ENCODE data around the gene AIMP2. TPM values are rescaled to one million over a fixed set of nuclear protein-coding genes. Genes with fewer than 3 reads are reported as not detected.
A peak's percentile ranks its signal among the peaks of the same experiment; 100 is the strongest.
"Not testable (repeated sequence)": the region's sequence is repeated elsewhere in the genome, so short reads cannot be mapped to it uniquely, and the experiment has no call there.

Gene AIMP2
- 65.1 and 73.8 TPM in 2 replicates for total RNA-seq (2021)
- Bru-seq, nascent RNA = percentile 86 among the genes with signal in this experiment
- percentile 75 among the genes with signal in this experiment for BruChase-seq, experiment 1, labeled RNA remaining after a 2-hour chase
- percentile 91 among the genes with signal in this experiment for BruChase-seq, experiment 2, labeled RNA remaining after a 6-hour chase
- long read RNA-seq, transcript AIMP2-202 (3 exons, 860 nt) = minor isoform, 5 of 159 reads
- long read RNA-seq, transcript AIMP2-201 (4 exons, 1,225 nt) = major isoform, 133 of 159 reads
- long read RNA-seq, partial matches to known transcripts = 0 of 159 reads
- long read RNA-seq, other reads (novel, unspliced or antisense) = 21 of 159 reads

- Histone ChIP-seq H3K79me2 (ENCODE audit: low read depth) (peaks cover 72% of the 10 kb centered on the region), H3K4me2 (peak within 1 kb of the TSS; percentile 98), H3K4me1 (replicated peaks; ENCODE audit: insufficient read depth) (peaks cover 19% of the 10 kb centered on the region), H3K27me3 (ENCODE audit: insufficient read depth, low read depth) (no peaks in the 10 kb centered on the region), H3K4me3 (peak within 1 kb of the TSS; percentile 100), H3K9me2 (ENCODE audit: insufficient read depth) (no peaks in the 10 kb centered on the region), H3K9me3 (ENCODE audit: insufficient read depth, low read depth) (no peaks in the 10 kb centered on the region), H4K20me1 (ENCODE audit: insufficient read depth) (no peaks in the 10 kb centered on the region), H3K27ac (peak within 1 kb of the TSS; percentile 85), H3F3A (ENCODE audit: insufficient read depth, low read depth) (peaks cover 17% of the 10 kb centered on the region), H2AFZ (peak within 1 kb of the TSS; percentile 99), H3K36me3 (ENCODE audit: low read depth) (peaks cover 29% of the 10 kb centered on the region; the same call in 1 of the 2 replicates)
- POLR2A ChIA-PET (ENCODE audit: unreplicated experiment) = interaction anchor here (0.5 to 0.9 kb wide), 11 partner anchors 12 to 832 kb away, joined by 3 to 14 read pairs (median 6); partner anchors contain the start of gene RNF216
- intact Hi-C loops (cut with micrococcal nuclease; ENCODE audit: unreplicated experiment) = loop anchor here (1.0 to 5.0 kb wide), 2 partner anchors 14 to 428 kb away; no protein-coding TSS in a partner anchor
- CTCF ChIA-PET = interaction anchor here (0.7 kb wide), 1 partner anchor 47 kb away, joined by 4 read pairs; no protein-coding TSS in a partner anchor
- TF ChIP-seq EZH2 (IDR thresholded peaks at IDR 0.05; ENCODE audit: low read depth) = no peak
- TSS peak; percentile 70 for BruUV-seq (replicated peaks)
- peak; percentile 98 to 99 for DNase-seq
Measured at GRCh38 chr7:6008668-6009611, at the start of gene AIMP2, which contains the start of gene PMS2. Gene AIMP2, plus strand, starts transcription at chr7:6009272. Its CDS starts 92 bp downstream, at chr7:6009364. Gene PMS2, minus strand, starts transcription at chr7:6009049. Its CDS starts 30 bp downstream, at chr7:6009019.

DNA sequence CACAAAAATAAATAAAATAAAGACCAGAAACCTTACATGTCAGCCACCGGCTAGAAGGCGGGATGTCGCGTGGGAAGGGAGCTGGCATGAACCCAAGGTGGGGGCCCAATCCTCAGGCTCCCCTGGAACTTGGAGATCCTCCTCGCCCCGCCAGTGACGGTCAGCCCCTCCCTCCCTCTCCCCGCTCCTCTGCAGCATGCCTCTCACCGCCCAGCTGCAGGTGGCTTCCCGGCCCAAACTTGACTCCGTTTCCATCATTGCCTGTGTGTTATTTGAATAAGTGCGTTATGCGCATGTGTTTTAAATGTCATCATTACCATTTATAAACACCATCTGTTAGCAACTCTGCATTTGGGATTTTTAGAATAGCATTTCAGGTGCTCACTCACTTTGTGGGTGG is 45.9 kb upstream of the AIMP2 start:
- H3K9me2 ChIP-seq (ENCODE audit: insufficient read depth); POLR2A ChIA-PET (ENCODE audit: unreplicated experiment); H3K27me3 ChIP-seq (ENCODE audit: insufficient read depth, low read depth); DNase-seq; H4K20me1 ChIP-seq (ENCODE audit: insufficient read depth); H3K9me3 ChIP-seq (ENCODE audit: insufficient read depth, low read depth); intact Hi-C loops (cut with micrococcal nuclease; ENCODE audit: unreplicated experiment); CTCF ChIA-PET; H3F3A ChIP-seq (ENCODE audit: insufficient read depth, low read depth); H2AFZ ChIP-seq; BruUV-seq (replicated peaks); H3K79me2 ChIP-seq (ENCODE audit: low read depth); H3K27ac ChIP-seq; H3K4me2 ChIP-seq; H3K36me3 ChIP-seq (ENCODE audit: low read depth); H3K4me3 ChIP-seq; H3K4me1 ChIP-seq (replicated peaks; ENCODE audit: insufficient read depth): not testable (repeated sequence)

GRCh38 chr7:5963810-5964209 is 45.3 kb upstream of the AIMP2 start:
- intact Hi-C loops (cut with micrococcal nuclease; ENCODE audit: unreplicated experiment); CTCF ChIA-PET: not testable (repeated sequence)

DNA sequence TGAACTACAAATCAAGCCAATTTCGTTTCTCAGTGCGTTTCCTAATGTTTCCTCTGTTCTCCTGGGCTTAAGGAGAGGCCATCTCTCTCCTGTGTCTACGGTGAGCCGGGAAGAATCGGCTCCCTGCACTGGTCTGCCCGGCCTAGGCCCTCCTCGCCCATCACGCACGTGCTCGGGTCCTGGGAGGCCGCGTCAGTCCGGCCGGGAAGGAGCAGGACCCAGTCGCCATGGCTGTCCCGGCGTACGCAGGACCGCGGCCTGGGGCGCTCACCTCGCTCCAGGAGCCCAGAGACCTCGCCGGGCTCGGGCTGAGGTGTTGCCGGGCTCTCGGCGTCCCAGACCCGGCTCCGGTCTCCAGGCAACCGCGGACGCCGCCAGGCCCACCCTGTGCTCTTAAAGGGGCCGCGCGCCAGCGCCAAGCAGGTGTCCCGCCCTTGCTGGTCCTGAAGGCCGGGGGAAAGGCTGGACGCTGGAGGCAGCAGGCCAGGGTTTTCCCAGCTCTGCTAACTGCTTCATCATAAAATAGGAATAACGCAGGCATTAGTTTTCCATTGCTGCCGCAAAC is 38.6 kb upstream of the AIMP2 start, which contains the start of gene RSPH10B:
TSS of gene RSPH10B (minus strand) at position 343 of the 565 bp plus-strand sequence. CDS start 3,573 bp downstream, outside the sequence.
- H3K9me2 ChIP-seq (ENCODE audit: insufficient read depth); H3K4me2 ChIP-seq; H3F3A ChIP-seq (ENCODE audit: insufficient read depth, low read depth); DNase-seq; BruUV-seq (replicated peaks); H3K4me3 ChIP-seq; H2AFZ ChIP-seq; H3K36me3 ChIP-seq (ENCODE audit: low read depth); POLR2A ChIA-PET (ENCODE audit: unreplicated experiment); H3K27me3 ChIP-seq (ENCODE audit: insufficient read depth, low read depth); H4K20me1 ChIP-seq (ENCODE audit: insufficient read depth); H3K9me3 ChIP-seq (ENCODE audit: insufficient read depth, low read depth); H3K79me2 ChIP-seq (ENCODE audit: low read depth); CTCF ChIA-PET; H3K4me1 ChIP-seq (replicated peaks; ENCODE audit: insufficient read depth); H3K27ac ChIP-seq; intact Hi-C loops (cut with micrococcal nuclease; ENCODE audit: unreplicated experiment): not testable (repeated sequence)

More at GRCh38 chr7:5963810-5964209, 45.3 kb upstream of the AIMP2 start:
- H3K27ac ChIP-seq; H3K4me3 ChIP-seq; H3K36me3 ChIP-seq (ENCODE audit: low read depth); H2AFZ ChIP-seq; H3K9me2 ChIP-seq (ENCODE audit: insufficient read depth); DNase-seq; H3K9me3 ChIP-seq (ENCODE audit: insufficient read depth, low read depth); H3K79me2 ChIP-seq (ENCODE audit: low read depth); H3K4me1 ChIP-seq (replicated peaks; ENCODE audit: insufficient read depth); POLR2A ChIA-PET (ENCODE audit: unreplicated experiment); H3F3A ChIP-seq (ENCODE audit: insufficient read depth, low read depth); BruUV-seq (replicated peaks); H3K4me2 ChIP-seq; H4K20me1 ChIP-seq (ENCODE audit: insufficient read depth); H3K27me3 ChIP-seq (ENCODE audit: insufficient read depth, low read depth): not testable (repeated sequence)

GRCh38 chr7:5973580-5973979 is 35.5 kb upstream of the AIMP2 start:
- H3K27me3 ChIP-seq (ENCODE audit: insufficient read depth, low read depth); POLR2A ChIA-PET (ENCODE audit: unreplicated experiment); H3K9me2 ChIP-seq (ENCODE audit: insufficient read depth); DNase-seq; H3K27ac ChIP-seq; H3K4me3 ChIP-seq; H4K20me1 ChIP-seq (ENCODE audit: insufficient read depth); intact Hi-C loops (cut with micrococcal nuclease; ENCODE audit: unreplicated experiment); BruUV-seq (replicated peaks); H3F3A ChIP-seq (ENCODE audit: insufficient read depth, low read depth); H3K4me2 ChIP-seq; H3K9me3 ChIP-seq (ENCODE audit: insufficient read depth, low read depth); H3K79me2 ChIP-seq (ENCODE audit: low read depth); H2AFZ ChIP-seq; CTCF ChIA-PET; H3K4me1 ChIP-seq (replicated peaks; ENCODE audit: insufficient read depth); H3K36me3 ChIP-seq (ENCODE audit: low read depth): not testable (repeated sequence)

DNA sequence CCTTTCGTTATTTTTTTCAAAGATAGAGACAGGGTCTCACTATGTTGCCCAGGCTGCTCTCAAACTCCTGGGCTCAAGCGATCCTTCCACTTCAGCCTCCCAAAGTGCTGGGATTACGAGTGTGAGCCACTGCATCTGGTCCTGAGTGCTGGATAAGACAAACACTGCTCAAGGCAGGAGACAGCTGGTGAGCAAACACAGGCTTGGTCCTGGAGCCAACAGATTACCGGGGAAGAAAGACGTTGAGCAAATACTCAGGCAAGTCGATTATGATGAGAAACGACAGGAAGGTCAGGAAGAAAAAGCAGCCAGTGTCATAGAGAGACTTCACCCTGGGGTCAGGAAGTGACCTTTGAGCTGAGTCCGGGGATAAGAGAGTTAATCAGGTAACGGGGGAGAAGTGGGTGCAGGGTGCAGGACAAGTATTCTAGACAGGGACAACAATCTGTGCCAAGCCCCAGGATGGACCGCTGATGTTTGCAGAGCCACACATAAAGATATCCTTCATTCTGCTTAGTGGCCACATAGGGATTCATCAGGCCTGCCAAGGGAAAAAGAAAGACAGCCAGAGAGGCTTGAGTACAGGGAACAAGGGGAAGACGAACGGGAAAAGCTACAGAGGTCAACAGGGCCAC is 29.3 kb upstream of the AIMP2 start:
- H3K4me1 ChIP-seq (replicated peaks; ENCODE audit: insufficient read depth); H3K9me3 ChIP-seq (ENCODE audit: insufficient read depth, low read depth); H3K36me3 ChIP-seq (ENCODE audit: low read depth); BruUV-seq (replicated peaks); H3K79me2 ChIP-seq (ENCODE audit: low read depth); CTCF ChIA-PET; H4K20me1 ChIP-seq (ENCODE audit: insufficient read depth); H3K27ac ChIP-seq; H3F3A ChIP-seq (ENCODE audit: insufficient read depth, low read depth); H3K4me3 ChIP-seq; H3K4me2 ChIP-seq; intact Hi-C loops (cut with micrococcal nuclease; ENCODE audit: unreplicated experiment); H3K27me3 ChIP-seq (ENCODE audit: insufficient read depth, low read depth); H3K9me2 ChIP-seq (ENCODE audit: insufficient read depth); H2AFZ ChIP-seq; DNase-seq: not testable (repeated sequence)
- POLR2A ChIA-PET (ENCODE audit: unreplicated experiment) = interaction anchor here (0.6 kb wide), 1 partner anchor 765 kb away, joined by 13 read pairs; no protein-coding TSS in a partner anchor
